ENCODE measurements around the gene PCDH12. TPM values are rescaled to one million over a fixed set of nuclear protein-coding genes. Genes with fewer than 3 reads are reported as not detected.

PCDH12 gene
- total RNA-seq, 1 donor from 2014 or later: 7.4 TPM

DNA sequence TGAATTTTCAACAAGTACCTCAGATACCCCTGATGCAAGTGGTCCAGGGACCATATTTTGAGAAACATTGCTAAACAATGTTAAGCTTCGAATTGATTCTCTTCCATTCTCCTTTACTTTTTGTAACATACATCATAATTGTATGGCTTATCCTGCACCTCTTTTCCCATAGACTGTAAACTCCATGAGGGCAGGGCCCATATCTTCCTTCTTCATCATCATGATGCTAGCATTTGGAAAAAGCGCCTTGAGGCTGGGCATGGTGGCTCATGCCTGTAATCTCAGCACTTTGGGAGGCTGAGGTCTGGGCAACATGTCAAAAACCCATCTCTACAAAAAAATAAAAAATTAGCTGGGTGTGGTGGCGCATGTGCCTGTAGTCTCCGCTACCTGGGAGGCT, 48.8 kb downstream of the PCDH12 start:
- no peak for DNase-seq (ENCODE audit: low spot score)

DNA sequence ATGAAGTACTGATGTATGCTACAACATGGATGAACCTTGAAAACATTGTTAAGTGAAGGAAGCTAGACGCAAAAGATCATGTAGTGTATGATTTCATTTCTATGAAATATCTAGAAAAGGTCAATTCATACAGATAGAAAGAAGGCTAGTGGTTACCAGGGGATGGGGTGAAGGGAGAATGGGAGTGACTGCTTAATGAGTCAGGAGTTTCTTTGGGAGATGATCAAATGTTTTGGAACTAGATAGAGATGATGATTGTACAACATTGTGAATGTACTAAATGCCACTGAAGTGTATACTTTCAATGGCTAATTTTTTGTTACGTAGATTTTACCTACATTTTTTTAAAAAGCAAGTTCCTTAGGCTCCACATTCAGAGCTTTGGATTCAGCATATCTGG, 49.2 kb downstream of the PCDH12 start:
- no peak for DNase-seq (ENCODE audit: low spot score)

DNA sequence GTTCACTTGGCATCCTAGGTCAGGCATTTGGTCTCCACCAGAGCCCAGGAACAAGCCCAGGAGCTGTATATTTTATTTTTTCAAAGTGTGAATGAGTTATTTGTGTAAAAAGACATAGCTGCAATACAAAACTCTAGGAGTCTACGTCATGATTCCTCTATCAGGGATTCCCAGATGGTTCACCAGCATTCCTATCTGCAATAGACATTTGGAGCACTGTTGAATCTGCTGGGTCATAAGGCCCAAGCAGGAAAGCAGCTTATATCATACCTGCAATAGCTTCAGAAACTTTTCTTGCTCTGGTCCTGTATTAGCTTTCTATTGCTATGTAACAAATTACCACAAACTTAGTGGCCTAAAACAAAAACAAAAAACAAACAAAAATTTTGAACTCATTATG, 51.0 kb downstream of the PCDH12 start:
- no peak for DNase-seq (ENCODE audit: low spot score)

DNA sequence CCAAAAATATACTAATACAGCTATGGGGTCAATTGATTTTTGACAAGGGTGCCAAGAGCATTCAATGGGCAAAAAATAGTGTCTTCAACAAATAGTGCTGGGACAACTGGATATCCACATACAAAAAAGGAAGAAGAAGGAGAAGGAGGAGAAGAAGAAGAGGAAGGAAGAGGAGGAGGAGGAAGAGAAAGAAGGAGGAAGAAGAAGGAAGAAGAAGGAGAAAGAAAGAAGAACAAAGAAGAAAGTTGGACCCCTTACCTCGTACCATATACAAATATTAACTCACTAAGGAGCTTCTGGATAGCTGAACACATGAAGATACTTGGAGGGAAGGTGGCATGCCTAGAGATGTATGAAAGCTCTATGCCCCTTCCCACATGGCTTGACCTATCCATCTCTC, 51.5 kb downstream of the PCDH12 start:
- no peak for DNase-seq (ENCODE audit: low spot score)

DNA sequence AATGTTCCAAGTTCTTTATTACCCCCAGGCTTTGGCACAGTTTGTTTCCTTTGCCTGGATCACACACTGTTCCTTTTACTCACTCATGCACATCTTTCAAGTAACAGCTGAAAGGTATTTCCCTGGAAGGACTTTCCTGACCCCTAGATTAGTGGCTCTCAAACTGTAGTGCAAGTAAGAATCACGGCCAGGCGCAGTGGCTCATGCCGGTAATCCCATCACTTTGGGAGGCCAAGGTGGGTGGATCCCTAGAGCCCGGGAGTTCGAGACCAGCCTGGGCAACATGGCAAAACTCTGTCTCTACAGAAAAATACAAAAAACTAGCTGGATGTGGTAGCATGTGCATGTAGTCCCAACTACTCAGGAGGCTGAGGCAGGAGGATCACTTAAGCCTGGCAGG, 53.5 kb downstream of the PCDH12 start:
- DNase-seq (ENCODE audit: low spot score): no peak

DNA sequence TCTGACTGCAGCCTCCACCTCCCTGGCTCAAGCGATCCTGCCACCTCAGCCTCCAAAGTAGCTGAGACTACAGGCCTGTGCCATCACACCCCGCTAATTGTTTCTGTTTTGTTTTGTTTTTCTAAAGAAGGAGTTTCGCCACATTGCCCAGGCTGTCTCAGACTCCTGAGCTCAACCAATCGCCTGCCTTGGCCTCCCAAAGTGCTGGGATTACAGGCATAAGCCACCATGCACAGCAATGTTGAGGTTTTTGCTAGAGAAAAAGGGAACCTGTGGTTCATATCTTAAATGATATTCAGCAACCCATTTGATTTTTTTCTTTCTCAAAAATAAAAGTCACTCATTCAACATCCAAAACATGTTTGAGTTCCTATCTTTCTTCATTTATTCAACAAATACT, 54.7 kb downstream of the PCDH12 start:
- no peak for DNase-seq (ENCODE audit: low spot score)

DNA sequence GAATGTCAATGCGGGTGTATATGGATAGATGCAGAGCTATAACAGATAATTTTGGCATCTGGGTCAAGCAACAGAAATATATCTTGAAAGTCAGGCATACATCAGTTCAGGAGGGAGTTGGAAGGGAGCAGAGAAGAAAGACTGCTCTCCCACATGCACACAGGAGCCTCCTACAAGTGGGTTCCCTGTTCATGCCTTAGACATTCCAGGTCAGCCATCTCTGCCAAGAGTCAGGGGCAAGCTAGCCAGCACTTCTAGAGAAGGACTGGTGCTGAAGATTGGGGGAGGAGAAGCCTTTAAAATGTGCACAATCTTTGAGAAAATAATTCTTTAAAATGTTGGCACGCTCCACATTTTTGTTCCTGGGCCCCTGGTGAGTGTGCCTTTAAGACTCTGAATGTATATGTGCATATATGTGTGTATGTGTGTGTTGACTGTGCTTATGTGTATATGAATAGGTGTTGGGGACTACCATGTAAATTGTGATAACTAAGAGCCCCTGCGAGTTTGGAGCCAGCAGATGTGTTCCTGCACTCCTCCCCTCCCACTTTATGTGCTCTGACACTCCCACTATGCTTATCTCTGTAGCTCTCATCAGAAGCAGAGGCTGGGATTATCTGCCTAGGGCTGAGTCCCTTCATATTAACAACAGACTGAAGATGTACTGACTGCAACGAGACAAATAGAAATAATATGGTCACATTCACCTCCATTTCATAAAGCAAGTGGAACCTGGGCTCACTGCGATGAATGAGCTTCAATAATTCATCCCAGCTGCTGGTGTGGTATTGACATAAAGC, 55.8 kb downstream of the PCDH12 start:
- no peak for DNase-seq (ENCODE audit: low spot score)

DNA sequence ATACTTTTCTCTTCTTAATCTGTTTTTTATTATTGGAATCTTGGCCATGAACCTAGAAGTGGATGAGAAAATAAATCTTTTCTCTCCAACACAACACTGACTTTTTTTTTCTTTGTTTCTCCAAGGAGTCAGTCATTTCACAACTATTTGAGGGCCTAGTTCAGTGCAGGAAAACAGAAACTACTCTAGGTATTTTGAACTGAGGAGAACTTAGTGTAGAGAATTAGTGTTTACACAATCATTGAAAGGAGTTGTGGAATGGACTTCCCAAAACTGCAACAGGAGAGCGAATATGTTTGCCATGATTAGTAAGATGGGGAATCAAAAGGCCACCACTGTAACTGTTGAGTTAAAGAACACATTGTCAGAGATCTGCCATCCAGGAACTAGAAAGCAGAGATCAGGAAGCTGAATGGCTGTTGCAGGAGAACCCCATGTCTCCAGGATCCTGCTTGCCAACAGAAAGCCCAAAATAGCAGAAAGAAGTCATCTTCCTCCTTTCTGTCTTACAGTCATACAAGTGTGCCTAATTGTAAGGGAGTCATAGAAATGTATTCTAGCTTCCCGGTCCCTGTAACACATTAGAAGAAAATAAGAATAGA, 59.5 kb downstream of the PCDH12 start:
- DNase-seq (ENCODE audit: low spot score): no peak

DNA sequence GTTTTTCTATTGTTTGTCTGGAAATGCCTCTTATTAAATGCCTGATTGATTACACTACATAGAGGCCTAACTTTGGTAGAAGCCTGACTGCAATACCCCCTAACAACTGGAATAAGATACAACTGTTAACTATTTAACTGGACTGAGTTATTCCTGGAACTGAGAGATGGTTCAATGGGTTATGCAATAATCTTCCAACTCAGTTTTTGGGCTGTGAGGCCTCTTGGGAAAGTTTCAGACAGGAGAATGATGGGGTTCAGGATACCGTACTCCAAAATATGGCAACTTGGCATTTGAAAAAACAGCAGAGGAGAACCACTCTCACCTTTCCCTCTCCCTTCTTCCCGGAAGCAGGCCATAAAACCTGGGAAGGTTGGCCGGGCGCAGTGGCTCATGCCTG, 60.6 kb downstream of the PCDH12 start:
- DNase-seq (ENCODE audit: low spot score): no peak

Other genes with a start within 250 kb of the PCDH12 start
- gene PCDH1, start 79.8 kb downstream of the PCDH12 start, total RNA-seq: 127 TPM
- gene DELE1, start 34.3 kb downstream of the PCDH12 start, total RNA-seq: 109 TPM
- gene RNF14, start 10.9 kb upstream of the PCDH12 start, total RNA-seq: 59.3 TPM
- gene GNPDA1, start 54.8 kb upstream of the PCDH12 start, total RNA-seq: 60.0 TPM
- 69.6 TPM for gene NDFIP1, start 150.6 kb upstream of the PCDH12 start, total RNA-seq